ENCODE measurements around the gene RNF8.

- no peak for TF ChIP-seq CTCF (IDR thresholded peaks at IDR 0.05; ENCODE audit: low read length)
- TF ChIP-seq EZH2phosphoT487 (IDR thresholded peaks at IDR 0.05; ENCODE audit: low read length) = no peak
- TF ChIP-seq EZH2 (optimal IDR thresholded peaks at IDR 0.05; ENCODE audit: low read depth, low read length) = no peak
Observed at GRCh38 chr6:37315157-37315515, 38.6 kb upstream of the RNF8 start.
